H9 (cell line): ENCODE results near the gene SMYD5. TPM values are rescaled to one million over a fixed set of nuclear protein-coding genes. Genes with fewer than 3 reads are reported as not detected.

Source experiments
- DNase-seq: peaks from one replicate; pipeline ENCODE4 v3.0.0-alpha.2; 2017
- H2AFZ ChIP-seq: one replicate; pipeline ENCODE4 v1.6.1; 2013; ENCODE audit warnings: mild to moderate bottlenecking, low read length, control low read depth, moderate library complexity
- H2AK5ac ChIP-seq: 2 replicates; pipeline ENCODE4 v1.6.1; 2013; ENCODE audit warnings: low read length, control low read depth, mixed read lengths; ENCODE audit not compliant: insufficient read length
- H2BK120ac ChIP-seq: one replicate; pipeline ENCODE4 v1.6.1; 2013; ENCODE audit warnings: low read depth, mild to moderate bottlenecking, low read length, control low read depth, inconsistent platforms; ENCODE audit not compliant: poor library complexity, severe bottlenecking
- H2BK12ac ChIP-seq: 2 replicates; pipeline ENCODE4 v1.6.1; 2013; ENCODE audit warnings: low read length, control low read depth, mixed read lengths, low read depth; ENCODE audit not compliant: insufficient read length
- H2BK15ac ChIP-seq: 2 replicates; pipeline ENCODE4 v1.6.1; 2013; ENCODE audit warnings: low read depth, low read length, control low read depth
- H2BK20ac ChIP-seq: one replicate; pipeline ENCODE4 v1.6.1; 2013; ENCODE audit warnings: low read depth, mild to moderate bottlenecking, low read length, control low read depth, inconsistent platforms; ENCODE audit not compliant: poor library complexity, severe bottlenecking
- H2BK5ac ChIP-seq: 2 replicates; pipeline ENCODE4 v1.6.1; 2013; ENCODE audit warnings: low read length, control low read depth, mixed read lengths; ENCODE audit not compliant: insufficient read length
- H3K14ac ChIP-seq: 2 replicates; pipeline ENCODE4 v1.6.1; 2013; ENCODE audit warnings: low read length, control low read depth; ENCODE audit not compliant: insufficient read depth
- H3K18ac ChIP-seq: 2 replicates; pipeline ENCODE4 v1.6.1; 2013; ENCODE audit warnings: low read depth, mild to moderate bottlenecking, mixed read lengths, low read length, control low read depth; ENCODE audit not compliant: insufficient read length
- H3K23ac ChIP-seq: 2 replicates; pipeline ENCODE4 v1.6.1; 2013; ENCODE audit warnings: low read length, control low read depth, mixed read lengths, low read depth; ENCODE audit not compliant: insufficient read length
- H3K23me2 ChIP-seq: 2 replicates; pipeline ENCODE4 v1.6.1; 2013; ENCODE audit warnings: low read depth, mild to moderate bottlenecking, mixed read lengths, low read length, control low read depth; ENCODE audit not compliant: insufficient read length, poor library complexity, severe bottlenecking
- H3K27ac ChIP-seq: 2 replicates; pipeline ENCODE4 v1.5.1; 2013; ENCODE audit warnings: low read length, control low read depth, mixed read lengths, low read depth; ENCODE audit not compliant: insufficient read length
- H3K27me3 ChIP-seq: 2 replicates; pipeline ENCODE4 v1.6.1; 2013; ENCODE audit warnings: low read length, control low read depth, inconsistent platforms; ENCODE audit not compliant: insufficient read depth
- H3K4ac ChIP-seq: 2 replicates; pipeline ENCODE4 v1.6.1; 2013; ENCODE audit warnings: low read depth, mild to moderate bottlenecking, control low read depth, inconsistent platforms, low read length, moderate library complexity
- H3K4me1 ChIP-seq: 2 replicates; pipeline ENCODE4 v1.6.1; 2013; ENCODE audit warnings: low read length, control low read depth, inconsistent platforms; ENCODE audit not compliant: insufficient read depth
- H3K4me2 ChIP-seq: 2 replicates; pipeline ENCODE4 v1.6.1; 2013; ENCODE audit warnings: low read length, control low read depth, mixed read lengths; ENCODE audit not compliant: insufficient read length, insufficient read depth
- H3K56ac ChIP-seq: 2 replicates; pipeline ENCODE4 v1.6.1; 2013; ENCODE audit warnings: low read depth, mild to moderate bottlenecking, mixed read lengths, low read length, control low read depth; ENCODE audit not compliant: insufficient read length
- H3K79me1 ChIP-seq: 2 replicates; pipeline ENCODE4 v1.6.1; 2013; ENCODE audit warnings: low read depth, mild to moderate bottlenecking, moderate library complexity, low read length, control low read depth, inconsistent platforms; ENCODE audit not compliant: insufficient read depth, poor library complexity, severe bottlenecking
- H3K79me2 ChIP-seq: 2 replicates; pipeline ENCODE4 v1.6.1; 2013; ENCODE audit warnings: low read length, control low read depth, inconsistent platforms; ENCODE audit not compliant: insufficient read depth
- H3K9ac ChIP-seq: 2 replicates; pipeline ENCODE4 v1.6.1; 2013; ENCODE audit warnings: low read length, control low read depth, mixed read lengths; ENCODE audit not compliant: insufficient read length; ENCODE audit errors: extremely low read depth
- H3K9me3 ChIP-seq: one replicate; pipeline ENCODE4 v1.6.1; 2013; ENCODE audit warnings: low read depth, low read length, inconsistent platforms; ENCODE audit not compliant: control insufficient read depth
- H3T11ph ChIP-seq: one replicate; pipeline ENCODE4 v1.6.1; 2013; ENCODE audit warnings: mild to moderate bottlenecking, low read length, control low read depth, inconsistent platforms
- H4K20me1 ChIP-seq: one replicate; pipeline ENCODE4 v1.6.1; 2013; ENCODE audit not compliant: control insufficient read depth, insufficient read length, insufficient read depth
- H4K5ac ChIP-seq: 2 replicates; pipeline ENCODE4 v1.6.1; 2013; ENCODE audit warnings: low read depth, mild to moderate bottlenecking, mixed read lengths, low read length, control low read depth; ENCODE audit not compliant: insufficient read length
- H4K8ac ChIP-seq: replicated peaks from 2 replicates; pipeline ENCODE4 v1.6.1; 2013; ENCODE audit warnings: low read length, control low read depth, mixed read lengths, low read depth; ENCODE audit not compliant: insufficient read length
- H4K91ac ChIP-seq: 2 replicates; pipeline ENCODE4 v1.6.1; 2013; ENCODE audit warnings: low read depth, mild to moderate bottlenecking, moderate library complexity, mixed read lengths, low read length, control low read depth; ENCODE audit not compliant: insufficient read length
- H3K27ac Mint-ChIP-seq, 3 experiments: 2 replicates in 2 of 3; 3 replicates in 1 of 3; pipeline ENCODE4 v1.8.0; 2020 to 2021; ENCODE audit warnings: mixed read lengths in 3 of 3, mild to moderate bottlenecking in 1 of 3, moderate library complexity in 1 of 3
- H3K27me3 Mint-ChIP-seq: 2 replicates; pipeline ENCODE4 v1.8.0; 2021; ENCODE audit warnings: low read depth, mild to moderate bottlenecking, moderate library complexity, mixed read lengths
- H3K36me3 Mint-ChIP-seq, 3 experiments: 2 replicates in 2 of 3; 3 replicates in 1 of 3; pipeline ENCODE4 v1.8.0; 2020 to 2021; ENCODE audit warnings: low read depth in 3 of 3, mixed read lengths in 3 of 3; ENCODE audit not compliant: insufficient read depth in 1 of 3
- H3K4me1 Mint-ChIP-seq, 2 experiments: 2 replicates each; pipeline ENCODE4 v1.8.0; 2020; ENCODE audit warnings: mixed read lengths in 2 of 2
- H3K4me3 Mint-ChIP-seq, 2 experiments: 2 replicates in 1 of 2; 3 replicates in 1 of 2; pipeline ENCODE4 v1.8.0; 2020 to 2021; ENCODE audit warnings: mild to moderate bottlenecking in 2 of 2, mixed read lengths in 2 of 2, moderate library complexity in 1 of 2
- H3K9me3 Mint-ChIP-seq, 2 experiments: 2 replicates in 1 of 2; 3 replicates in 1 of 2; pipeline ENCODE4 v1.8.0; 2020; ENCODE audit warnings: mild to moderate bottlenecking in 2 of 2, mixed read lengths in 2 of 2, moderate library complexity in 1 of 2
- CTCF ChIP-seq: fragments of 200-600 bp; sonication (generic); conservative IDR thresholded peaks from 3 replicates; pipeline ENCODE4 v1.8.0; 2021; ENCODE audit warnings: antibody characterized with exemption, mild to moderate bottlenecking
- WGBS: extraction: QIAGEN DNeasy Blood & Tissue Kit; methylation state at CpG from one replicate; pipeline ENCODE4 v1.1.7; 2013; ENCODE audit warnings: missing lambda C conversion rate, low lambda C conversion rate, mixed read lengths; ENCODE audit not compliant: insufficient read length; ENCODE audit errors: extremely low coverage; 5-methylcytosine and 5-hydroxymethylcytosine counted together
- total RNA-seq: library from RNA; stranded (reverse); gene quantifications from 2 replicates; pipeline ENCODE4 v1.2.1, GENCODE V29; 2021

SMYD5 gene
- total RNA-seq, 1 experiment from 2014 or later, result 45.2 TPM

DNA sequence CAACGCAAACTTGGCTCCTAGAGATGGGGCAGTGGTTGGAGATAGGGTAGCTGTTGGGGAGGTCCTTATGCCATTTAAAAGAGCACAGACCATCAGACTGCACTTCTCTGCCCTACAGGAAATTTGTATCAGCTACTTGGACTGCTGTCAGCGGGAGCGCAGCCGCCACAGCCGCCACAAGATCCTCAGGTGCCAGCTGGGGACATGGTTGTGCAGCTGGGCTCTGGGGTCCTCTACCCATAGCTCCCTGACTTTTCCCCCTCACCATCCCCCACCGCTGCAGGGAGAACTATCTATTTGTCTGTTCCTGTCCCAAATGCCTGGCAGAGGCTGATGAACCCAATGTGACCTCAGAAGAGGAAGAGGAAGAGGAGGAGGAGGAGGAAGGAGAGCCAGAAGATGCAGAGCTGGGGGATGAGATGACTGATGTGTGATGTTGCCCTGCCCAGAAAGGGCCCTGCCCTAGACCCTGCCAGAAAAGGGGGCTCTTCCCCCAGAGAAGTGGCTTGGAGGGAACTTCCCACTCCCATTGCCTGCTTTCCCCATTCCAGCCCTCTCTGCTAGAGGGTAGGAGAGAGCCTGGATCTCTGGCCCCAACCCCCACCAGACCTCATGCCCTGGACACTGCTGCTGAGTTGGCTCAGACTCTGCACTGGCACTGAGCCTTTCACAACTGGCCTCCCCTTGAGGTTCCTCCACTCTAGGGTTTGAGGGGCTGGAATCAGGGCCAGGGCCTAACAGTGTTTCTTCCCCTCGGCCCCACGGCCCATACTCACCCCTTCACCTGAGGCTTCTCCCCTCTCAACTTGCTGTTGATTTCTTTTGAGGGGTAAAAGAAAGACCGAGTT is 11.7 kb downstream of the SMYD5 start:
- Histone ChIP-seq H3K14ac (no peak overlapping the region), H4K8ac (no peak overlapping the region), H3K56ac (no peak overlapping the region), H4K91ac (no peak overlapping the region), H3K18ac (no peak overlapping the region), H2BK5ac (no peak overlapping the region), H3K23ac (no peak overlapping the region), H3K9me3 (no peaks in the 10 kb centered on the region), H3K9ac (no peak overlapping the region), H2BK120ac (no peak overlapping the region), H3T11ph (no peak overlapping the region), H2BK15ac (no peak overlapping the region), H3K27me3 (no peaks in the 10 kb centered on the region), H4K20me1 (no peaks in the 10 kb centered on the region), H3K79me2 (no peaks in the 10 kb centered on the region), H3K23me2 (no peaks in the 10 kb centered on the region), H2AK5ac (no peak overlapping the region), H2BK20ac (no peak overlapping the region), H3K4ac (no peak overlapping the region), H4K5ac (no peak overlapping the region), H2BK12ac (no peak overlapping the region), H3K27ac (no peak overlapping the region), H3K4me1 (no peaks in the 10 kb centered on the region), H2AFZ (no peak overlapping the region), H3K4me2 (no peak overlapping the region), H3K79me1 (no peaks in the 10 kb centered on the region)
- no peak for DNase-seq
- H3K4me3 Mint-ChIP-seq, result no peak overlapping the region
- peaks cover 13 to 47% (median 44%) of the 10 kb centered on the region in 3 experiments; a peak in 6 of 7 replicates for H3K36me3 Mint-ChIP-seq
- TF ChIP-seq CTCF, result no peak
- H3K27ac Mint-ChIP-seq, result no peak overlapping the region; a peak in 1 of 7 replicates
- H3K27me3 Mint-ChIP-seq, result no peaks in the 10 kb centered on the region
- H3K4me1 Mint-ChIP-seq, result no peaks in the 10 kb centered on the region
- no peaks in the 10 kb centered on the region for H3K9me3 Mint-ChIP-seq
- no CpG with 5 or more reads among the region's 9 CpGs for WGBS
